ENCODE results near the gene DNAJC17.

Gene DNAJC17

DNA sequence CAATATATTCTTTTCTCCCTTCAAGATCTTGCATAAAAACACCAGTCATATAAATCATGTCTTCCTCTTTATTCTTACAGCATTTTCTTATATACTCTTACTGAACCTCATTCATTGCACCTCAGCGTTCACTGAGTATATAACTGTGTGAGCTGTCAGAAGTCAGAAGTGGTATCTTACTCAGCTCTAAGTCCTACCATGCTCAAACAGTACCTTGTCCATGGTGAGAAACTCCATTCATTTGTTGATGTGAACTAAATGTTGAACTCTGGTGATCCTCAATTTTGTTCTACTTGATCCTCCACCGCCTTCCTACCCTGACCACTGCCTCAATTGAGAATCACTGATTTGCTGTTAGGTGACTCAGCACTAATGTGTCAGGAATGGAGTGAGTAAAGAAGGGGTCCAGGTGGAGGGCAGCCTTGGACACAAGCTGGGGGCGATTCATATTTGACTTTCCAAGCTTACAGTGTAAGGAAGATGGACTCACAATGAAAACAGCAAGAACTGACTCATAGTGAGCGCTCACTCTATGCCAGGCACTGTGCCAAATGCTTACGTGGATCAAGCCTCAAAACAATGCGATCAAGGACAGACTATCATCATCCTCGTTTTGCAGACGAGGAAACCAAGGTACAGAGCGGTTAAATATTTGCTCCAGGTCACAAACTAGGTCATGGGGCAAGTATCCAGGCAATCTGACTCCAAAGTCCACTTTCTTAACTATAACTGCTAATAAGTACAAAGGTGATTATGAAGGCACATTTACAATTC, 13.9 kb downstream of the DNAJC17 start:
- DNase-seq (ENCODE audit: extremely low read depth in 1 of 2, low read depth in 1 of 2): peak in 1 of 2 donors; percentile 12

DNA sequence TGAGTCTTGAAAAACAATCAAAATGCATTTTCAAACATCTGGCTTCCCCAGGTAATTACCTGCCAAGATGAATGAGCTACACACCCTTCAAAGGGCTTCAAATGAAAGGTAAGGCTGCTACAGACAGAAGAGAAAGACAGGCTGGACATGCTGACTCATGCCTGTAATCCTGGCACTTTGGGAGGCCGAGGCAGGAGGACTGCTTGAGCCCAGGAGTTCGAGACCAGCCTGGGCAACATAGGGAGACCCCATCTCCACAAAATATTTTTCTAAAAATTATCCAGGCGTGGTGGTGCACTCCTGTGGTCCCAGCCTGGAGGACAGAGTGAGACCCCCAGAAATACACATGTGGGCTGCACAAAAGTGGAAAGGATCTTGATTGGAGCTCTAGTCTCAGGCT, 14.9 kb downstream of the DNAJC17 start:
- DNase-seq (ENCODE audit: extremely low read depth in 1 of 2, low read depth in 1 of 2): no peak

GRCh38 chr15:40790718-40791117, 16.6 kb downstream of the DNAJC17 start:
- no peak for DNase-seq (ENCODE audit: extremely low read depth in 1 of 2, low read depth in 1 of 2)

- DNase-seq (ENCODE audit: extremely low read depth in 1 of 2, low read depth in 1 of 2): no peak
Measured at GRCh38 chr15:40789999-40790398, 17.3 kb downstream of the DNAJC17 start.

GRCh38 chr15:40789119-40789518, 18.2 kb downstream of the DNAJC17 start:
- DNase-seq (ENCODE audit: extremely low read depth in 1 of 2, low read depth in 1 of 2): no peak

DNA sequence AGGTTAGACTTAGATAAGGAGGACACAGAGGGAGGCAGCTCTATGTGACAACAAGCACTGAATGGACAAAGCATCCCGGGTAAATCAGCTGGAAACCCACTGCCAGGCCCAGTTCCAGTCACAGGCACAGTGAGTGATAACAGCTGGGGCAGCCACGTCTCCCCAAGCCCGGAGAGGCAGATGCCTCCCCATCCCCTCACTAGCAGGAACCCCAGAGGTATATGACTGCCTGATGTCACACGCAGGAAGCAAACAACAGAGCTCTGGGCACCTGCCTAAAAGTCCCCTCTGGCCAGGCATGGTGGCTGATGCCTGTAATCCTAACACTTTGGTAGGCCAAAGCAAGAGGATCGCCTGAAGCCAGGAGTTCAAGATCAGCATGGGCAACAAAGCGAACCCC, 19.3 kb downstream of the DNAJC17 start:
- DNase-seq (ENCODE audit: extremely low read depth in 1 of 2, low read depth in 1 of 2): no peak

GRCh38 chr15:40787344-40787841, 19.9 kb downstream of the DNAJC17 start:
- peak; percentile 37 to 66 for DNase-seq (ENCODE audit: extremely low read depth in 1 of 2, low read depth in 1 of 2)

GRCh38 chr15:40785814-40786213, 21.5 kb downstream of the DNAJC17 start:
- no peak for DNase-seq (ENCODE audit: extremely low read depth in 1 of 2, low read depth in 1 of 2)

- no peak for DNase-seq (ENCODE audit: extremely low read depth in 1 of 2, low read depth in 1 of 2)
Measured at GRCh38 chr15:40785164-40785563, 22.1 kb downstream of the DNAJC17 start.

- DNase-seq (ENCODE audit: extremely low read depth in 1 of 2, low read depth in 1 of 2): peak; percentile 42 to 60
Measured at GRCh38 chr15:40782609-40783227, 24.6 kb downstream of the DNAJC17 start.

DNA sequence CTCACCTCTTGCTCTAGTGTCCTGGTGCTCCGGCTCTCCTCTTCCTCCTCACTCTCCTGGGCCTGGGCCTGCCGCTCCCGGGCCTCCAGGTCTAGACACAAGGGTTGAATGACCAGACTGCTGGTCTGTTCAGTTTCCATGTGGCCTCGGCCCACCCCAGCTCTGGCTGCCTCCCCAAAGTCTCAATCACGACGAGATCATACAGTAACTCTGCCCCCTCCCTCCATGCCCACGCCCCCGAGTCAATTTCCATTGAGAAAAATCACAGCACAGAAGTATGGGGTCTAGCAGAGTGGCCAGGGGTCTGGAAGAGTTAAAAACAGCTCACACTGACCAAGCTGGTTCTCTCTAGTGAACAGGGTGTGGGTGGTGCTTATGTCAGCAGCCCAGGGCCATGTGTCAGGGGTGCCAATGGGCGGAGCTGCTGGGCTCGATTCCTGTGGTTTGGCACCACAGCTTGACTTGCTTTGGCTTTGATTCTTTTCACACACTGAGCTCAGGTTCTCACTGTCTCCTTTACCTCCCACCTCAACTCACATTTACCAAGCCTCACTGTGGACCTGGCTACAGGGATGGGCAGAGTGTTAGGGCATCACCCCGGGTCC, 30.6 kb downstream of the DNAJC17 start:
- peak in 1 of 2 donors; percentile 52 for DNase-seq (ENCODE audit: extremely low read depth in 1 of 2, low read depth in 1 of 2)

GRCh38 chr15:40775740-40776536, 31.3 kb downstream of the DNAJC17 start:
- no peak for DNase-seq (ENCODE audit: extremely low read depth in 1 of 2, low read depth in 1 of 2)

DNA sequence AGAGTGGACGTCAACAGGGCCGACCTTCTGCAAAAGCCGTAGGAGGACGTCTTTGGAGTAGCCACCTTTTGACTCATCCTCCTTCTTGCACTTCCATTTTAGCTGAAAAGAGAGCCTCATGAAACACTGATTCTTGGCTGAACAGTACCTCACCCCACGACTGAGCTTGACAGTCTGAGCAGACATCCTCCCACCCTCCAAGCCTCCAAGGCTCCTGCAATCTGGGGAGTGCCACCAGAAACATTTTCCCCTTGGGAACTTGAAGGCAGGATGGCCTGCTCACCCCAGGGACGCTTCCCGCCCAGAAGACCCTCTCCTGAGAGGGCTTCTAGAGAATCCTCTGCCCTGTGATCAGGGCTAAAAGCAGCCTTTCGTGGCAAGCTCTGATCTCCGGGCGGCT, 32.3 kb downstream of the DNAJC17 start:
- DNase-seq (ENCODE audit: extremely low read depth in 1 of 2, low read depth in 1 of 2): no peak

DNA sequence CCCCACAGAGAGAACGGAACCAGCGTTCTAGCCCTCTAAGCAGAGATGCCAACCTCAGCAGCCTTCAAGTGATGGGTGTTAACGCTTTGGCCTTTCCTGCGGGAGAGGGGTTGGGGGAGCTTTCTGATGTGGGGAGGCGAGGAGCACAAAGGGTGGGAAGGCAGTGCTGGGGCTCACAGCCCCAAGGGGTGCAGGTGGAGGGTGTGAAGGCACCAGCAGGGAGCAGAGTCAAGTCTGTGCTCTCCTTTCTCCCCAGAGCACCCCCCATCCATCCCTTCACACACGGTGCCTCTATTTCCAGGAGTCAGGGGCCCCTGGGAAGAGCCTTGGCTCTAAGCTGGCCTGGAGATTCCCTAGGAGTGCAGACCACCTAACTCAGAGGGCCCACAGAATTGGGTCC, 33.4 kb downstream of the DNAJC17 start:
- no peak for DNase-seq (ENCODE audit: extremely low read depth in 1 of 2, low read depth in 1 of 2)

DNA sequence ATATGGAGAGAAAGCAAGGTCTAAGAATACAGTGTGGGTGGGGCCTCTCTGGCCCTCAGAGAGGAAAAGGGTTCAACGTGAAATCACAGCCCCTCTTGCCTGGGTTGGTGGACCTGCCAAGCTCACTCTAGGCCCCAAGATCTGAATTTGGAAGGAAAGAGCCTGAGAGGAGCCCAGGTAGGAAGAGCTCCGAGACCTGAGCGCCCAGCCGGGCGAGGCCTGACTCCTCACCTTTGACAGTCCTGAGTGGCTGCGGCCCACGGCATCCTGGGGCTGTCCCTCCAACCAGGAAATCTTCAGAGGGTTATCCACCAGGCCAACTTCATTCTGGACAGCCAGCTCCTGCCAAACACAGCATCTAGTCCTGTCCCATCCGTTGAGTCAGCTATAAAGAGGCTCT, 33.8 kb downstream of the DNAJC17 start:
- no peak for DNase-seq (ENCODE audit: extremely low read depth in 1 of 2, low read depth in 1 of 2)

- no peak for DNase-seq (ENCODE audit: extremely low read depth in 1 of 2, low read depth in 1 of 2)
Measured at GRCh38 chr15:40772014-40772413, 35.3 kb downstream of the DNAJC17 start.

GRCh38 chr15:40771242-40771641, 36.0 kb downstream of the DNAJC17 start:
- no peak for DNase-seq (ENCODE audit: extremely low read depth in 1 of 2, low read depth in 1 of 2)

GRCh38 chr15:40770147-40770721, 37.0 kb downstream of the DNAJC17 start:
- no peak for DNase-seq (ENCODE audit: extremely low read depth in 1 of 2, low read depth in 1 of 2)

- DNase-seq (ENCODE audit: extremely low read depth in 1 of 2, low read depth in 1 of 2): peak in 1 of 2 donors; percentile 65
Measured at GRCh38 chr15:40769274-40770146, 37.8 kb downstream of the DNAJC17 start, which contains the start of gene C15orf62. C15orf62 (plus strand) TSS chr15:40769980; CDS start chr15:40770496, 516 bp downstream.
